WTC11 (cell line): Measurements from ENCODE around the gene KDM4B. TPM values are rescaled to one million over a fixed set of nuclear protein-coding genes. Genes with fewer than 3 reads are reported as not detected.
A peak's percentile ranks its signal among the peaks of the same experiment; 100 is the strongest.

ENCODE experiments used
- ATAC-seq: fragments of 200-7000 bp; cut with Tn5 transposase; 2 replicates; pipeline ENCODE4 v1.10.0; 2021; ENCODE audit warnings: mild to moderate bottlenecking, moderate library complexity
- CTCF ChIA-PET: fragments of 300-600 bp; sonication (Branson Sonifier 250); formaldehyde crosslinking; loops from one replicate; lab custom pipeline; 2021; ENCODE audit warnings: antibody characterized with exemption; lab: Charles Lee
- POLR2A ChIA-PET: fragments of 350-600 bp; sonication (Branson Sonifier 250); formaldehyde crosslinking; loops from one replicate; lab custom pipeline; 2021; ENCODE audit warnings: antibody characterized with exemption; lab: Charles Lee
- DNase-seq: peaks from one replicate; pipeline ENCODE4 v3.0.0; 2021; ENCODE audit warnings: low spot score
- H3K27ac Mint-ChIP-seq: 2 replicates; pipeline ENCODE4 v1.8.0; 2021; ENCODE audit warnings: mixed read lengths
- H3K27me3 Mint-ChIP-seq: 2 replicates; pipeline ENCODE4 v1.8.0; 2021; ENCODE audit warnings: low read depth, mild to moderate bottlenecking, moderate library complexity, mixed read lengths
- H3K36me3 Mint-ChIP-seq: 2 replicates; pipeline ENCODE4 v1.8.0; 2021; ENCODE audit warnings: mixed read lengths
- H3K4me1 Mint-ChIP-seq: 2 replicates; pipeline ENCODE4 v1.8.0; 2022; ENCODE audit warnings: mixed read lengths
- H3K4me3 Mint-ChIP-seq: 2 replicates; pipeline ENCODE4 v1.8.0; 2021; ENCODE audit warnings: mild to moderate bottlenecking, moderate library complexity, mixed read lengths
- H3K9me3 Mint-ChIP-seq: 2 replicates; pipeline ENCODE4 v1.8.0; 2021; ENCODE audit warnings: mixed read lengths
- ARID4B ChIP-seq: sonication (generic); formaldehyde crosslinking; IDR thresholded peaks from 2 replicates; pipeline ENCODE4 v1.8.0; 2023; ENCODE audit warnings: missing genetic modification reagents, mild to moderate bottlenecking, borderline replicate concordance
- ATF1 ChIP-seq: sonication (generic); formaldehyde crosslinking; IDR thresholded peaks from 2 replicates; pipeline ENCODE4 v1.8.1; 2023; ENCODE audit warnings: mild to moderate bottlenecking, moderate library complexity, missing genetic modification reagents
- ATF3 ChIP-seq: sonication (generic); formaldehyde crosslinking; conservative IDR thresholded peaks from 2 replicates; pipeline ENCODE4 v1.8.1; 2022; ENCODE audit warnings: mild to moderate bottlenecking, missing genetic modification reagents
- CDX4 ChIP-seq: fragments of 250-450 bp; sonication (Bioruptor Pico); IDR thresholded peaks from 2 replicates; pipeline ENCODE4 v1.9.0; 2021; ENCODE audit warnings: moderate library complexity, mild to moderate bottlenecking, inconsistent platforms, borderline replicate concordance
- E2F4 ChIP-seq: sonication (generic); formaldehyde crosslinking; IDR thresholded peaks from 2 replicates; pipeline ENCODE4 v1.8.1; 2022; ENCODE audit warnings: low read depth, mild to moderate bottlenecking, moderate library complexity, missing genetic modification reagents, borderline replicate concordance
- ESRRA ChIP-seq: sonication (generic); formaldehyde crosslinking; IDR thresholded peaks from 2 replicates; pipeline ENCODE4 v1.8.1; 2022; ENCODE audit warnings: mild to moderate bottlenecking, missing genetic modification reagents, borderline replicate concordance
- FOXP1 ChIP-seq: sonication (generic); formaldehyde crosslinking; IDR thresholded peaks from 2 replicates; pipeline ENCODE4 v1.8.0; 2022; ENCODE audit warnings: missing genetic modification reagents, mild to moderate bottlenecking, moderate library complexity, borderline replicate concordance
- FOXP4 ChIP-seq: sonication (generic); formaldehyde crosslinking; IDR thresholded peaks from 2 replicates; pipeline ENCODE4 v1.8.0; 2022; ENCODE audit warnings: mild to moderate bottlenecking, missing genetic modification reagents
- MXD4 ChIP-seq: fragments of 250-450 bp; sonication (Bioruptor Pico); IDR thresholded peaks from 2 replicates; pipeline ENCODE4 v1.8.0; 2021; ENCODE audit warnings: mild to moderate bottlenecking, moderate library complexity, borderline replicate concordance
- NFYB ChIP-seq: sonication (generic); formaldehyde crosslinking; conservative IDR thresholded peaks from 2 replicates; pipeline ENCODE4 v1.8.0; 2022; ENCODE audit warnings: low read depth, missing genetic modification reagents
- NR1H2 ChIP-seq: sonication (generic); formaldehyde crosslinking; IDR thresholded peaks from 2 replicates; pipeline ENCODE4 v1.9.0; 2021; ENCODE audit warnings: mild to moderate bottlenecking, moderate library complexity, missing genetic modification reagents
- NR3C1 ChIP-seq: sonication (generic); formaldehyde crosslinking; conservative IDR thresholded peaks from 2 replicates; pipeline ENCODE4 v1.8.1; 2023; ENCODE audit warnings: low read depth, mild to moderate bottlenecking, missing genetic modification reagents
- PRRX2 ChIP-seq: fragments of 250-450 bp; sonication (Bioruptor Pico); IDR thresholded peaks from 2 replicates; pipeline ENCODE4 v1.8.0; 2021; ENCODE audit warnings: mild to moderate bottlenecking
- SMAD3 ChIP-seq: sonication (generic); formaldehyde crosslinking; IDR thresholded peaks from 2 replicates; pipeline ENCODE4 v1.8.0; 2022; ENCODE audit warnings: missing genetic modification reagents, mild to moderate bottlenecking, borderline replicate concordance
- TCF7 ChIP-seq: sonication (generic); formaldehyde crosslinking; IDR thresholded peaks from 2 replicates; pipeline ENCODE4 v1.8.0; 2022; ENCODE audit warnings: mild to moderate bottlenecking, low read depth, missing genetic modification reagents, moderate library complexity
- ZBTB21 ChIP-seq: sonication (generic); formaldehyde crosslinking; IDR thresholded peaks from 2 replicates; pipeline ENCODE4 v1.8.1; 2023; ENCODE audit warnings: mild to moderate bottlenecking, missing genetic modification reagents, borderline replicate concordance
- ZBTB43 ChIP-seq: sonication (generic); formaldehyde crosslinking; IDR thresholded peaks from 2 replicates; pipeline ENCODE4 v1.8.1; 2023; ENCODE audit warnings: mild to moderate bottlenecking, missing genetic modification reagents
- ZNF219 ChIP-seq: sonication (generic); formaldehyde crosslinking; IDR thresholded peaks from 2 replicates; pipeline ENCODE4 v1.8.0; 2023; ENCODE audit warnings: missing genetic modification reagents, mild to moderate bottlenecking, borderline replicate concordance
- ZNF416 ChIP-seq: fragments of 250-450 bp; sonication (Bioruptor Pico); IDR thresholded peaks from 2 replicates; pipeline ENCODE4 v1.9.0; 2021; ENCODE audit warnings: mild to moderate bottlenecking, inconsistent platforms
- ZNF671 ChIP-seq: fragments of 250-450 bp; sonication (Bioruptor Pico); IDR thresholded peaks from 2 replicates; pipeline ENCODE4 v1.8.0; 2021; ENCODE audit warnings: mild to moderate bottlenecking
- total RNA-seq: library from RNA; stranded (reverse); gene quantifications from 3 replicates; pipeline ENCODE4 v1.2.3, GENCODE V29; 2021

KDM4B gene
- total RNA-seq, 1 experiment from 2014 or later: 43.2 TPM

- CTCF ChIA-PET: no interaction called here
- POLR2A ChIA-PET: no interaction called here
- peak overlapping the region; percentile 60; the same call in 1 of the 2 replicates for H3K27ac Mint-ChIP-seq
- H3K4me1 Mint-ChIP-seq: peaks cover 4% of the 10 kb centered on the region; the same call in 1 of the 2 replicates
- H3K27me3 Mint-ChIP-seq: no peaks in the 10 kb centered on the region
- H3K36me3 Mint-ChIP-seq: peaks cover 9% of the 10 kb centered on the region; the same call in 1 of the 2 replicates
- H3K4me3 Mint-ChIP-seq: no peak overlapping the region
- H3K9me3 Mint-ChIP-seq: no peaks in the 10 kb centered on the region
- no peak for ATAC-seq
- no peak for DNase-seq
- TF ChIP-seq ESRRA (CRISPR knock-in tag) (no peak), FOXP1 (CRISPR knock-in tag) (no peak), NFYB (CRISPR knock-in tag) (no peak), CDX4 (CRISPR knock-in tag) (no peak), SMAD3 (CRISPR knock-in tag) (no peak), MXD4 (no peak), ARID4B (CRISPR knock-in tag) (no peak), ZNF671 (CRISPR knock-in tag) (no peak), ZBTB43 (CRISPR knock-in tag) (no peak), ATF3 (CRISPR knock-in tag) (no peak), PRRX2 (CRISPR knock-in tag) (no peak), ZBTB21 (CRISPR knock-in tag) (no peak), NR1H2 (CRISPR knock-in tag) (no peak), E2F4 (CRISPR knock-in tag) (no peak)
Measured at GRCh38 chr19:5089283-5089682, 120.4 kb downstream of the KDM4B start.

GRCh38 chr19:5090465-5091017 is 121.6 kb downstream of the KDM4B start:
- peak overlapping the region; percentile 84; the same call in 1 of the 2 replicates for H3K27ac Mint-ChIP-seq
- peaks cover 4% of the 10 kb centered on the region; the same call in 1 of the 2 replicates for H3K4me1 Mint-ChIP-seq
- H3K27me3 Mint-ChIP-seq: no peaks in the 10 kb centered on the region
- H3K36me3 Mint-ChIP-seq: peaks cover 9% of the 10 kb centered on the region; the same call in 1 of the 2 replicates
- ATAC-seq (no peak), DNase-seq (no peak)
- no peaks in the 10 kb centered on the region for H3K9me3 Mint-ChIP-seq
- TF ChIP-seq ZNF219 (CRISPR knock-in tag): no peak
- TF ChIP-seq ZNF416 (CRISPR knock-in tag): no peak
- TF ChIP-seq FOXP4: no peak
- TF ChIP-seq TCF7 (CRISPR knock-in tag): no peak
- no peak for TF ChIP-seq NR3C1 (CRISPR knock-in tag)
- TF ChIP-seq ATF1 (CRISPR knock-in tag): no peak
- POLR2A ChIA-PET: no interaction called here
- CTCF ChIA-PET: interaction anchor here (2.3 kb wide), 1 partner anchor 19 kb away, joined by 10 read pairs; no protein-coding TSS in a partner anchor
- H3K4me3 Mint-ChIP-seq: no peak overlapping the region
